ENCODE data around the gene ROR1. TPM values are rescaled to one million over a fixed set of nuclear protein-coding genes. Genes with fewer than 3 reads are reported as not detected.

The ROR1 gene
- total and polyA plus RNA-seq, 2 of the 13 experiments (the other 11 are each of a cell fraction or from before 2014, with no cell fraction given): 0.58 to 2.3 TPM

- Histone ChIP-seq H3K9ac (ENCODE audit: insufficient read depth, low read depth, low read length) (no peak overlapping the region), H3K9me3 (ENCODE audit: low read length) (no peaks in the 10 kb centered on the region), H3K79me2 (ENCODE audit: insufficient read depth, low read length) (no peaks in the 10 kb centered on the region), H3K4me2 (ENCODE audit: low read depth, low read length) (no peak overlapping the region), H3K27me3 (ENCODE audit: control insufficient read depth in 1 of 2, insufficient read depth in 2 of 2, low read length in 2 of 2) (no peaks in the 10 kb centered on the region), H3K36me3 (replicated peaks in 1 of 2; ENCODE audit: control insufficient read depth in 1 of 2, insufficient read depth in 2 of 2, low read length in 2 of 2) (no peaks in the 10 kb centered on the region), H3K27ac (ENCODE audit: extremely low read length, insufficient read depth, low read length) (no peak overlapping the region), H3K4me1 (ENCODE audit: insufficient read depth, low read length) (no peaks in the 10 kb centered on the region), H3K4me3 (replicated peaks in 1 of 3; ENCODE audit: insufficient read depth in 1 of 3, low read depth in 2 of 3, low read length in 3 of 3) (no peak overlapping the region), H2AFZ (ENCODE audit: low read length) (no peak overlapping the region), H4K20me1 (ENCODE audit: insufficient read depth, low read length) (no peaks in the 10 kb centered on the region)
- 19% methylated on average over 3 of the region's 3 CpGs for WGBS (ENCODE audit: low lambda C conversion rate)
- in situ Hi-C loops (cut with HindIII; ENCODE audit: extremely low pct_ligation_motif_present, low pct_unique_long_range_greater_than_20kb) (no loop called here), intact Hi-C loops (cut with micrococcal nuclease; ENCODE audit: unreplicated experiment) (no loop called here)
- FAIRE-seq (no peak), DNase-seq (ENCODE audit: low spot score) (no peak), ATAC-seq (no peak)
- no peak for TF ChIP-seq ZFP1 (CRISPR knock-in tag; IDR thresholded peaks at IDR 0.05)
- no peak for TF ChIP-seq ZNF558 (CRISPR knock-in tag; IDR thresholded peaks at IDR 0.05; ENCODE audit: borderline replicate concordance)
- no peak for TF ChIP-seq ZNF713 (CRISPR knock-in tag; IDR thresholded peaks at IDR 0.05)
- TF ChIP-seq IKZF1 (IDR thresholded peaks at IDR 0.05): no peak
- no peak for TF ChIP-seq ZNF574 (CRISPR knock-in tag; IDR thresholded peaks at IDR 0.05)
- TF ChIP-seq DRAP1 (CRISPR knock-in tag; IDR thresholded peaks at IDR 0.05): no peak
- TF ChIP-seq ZNF296 (CRISPR knock-in tag; conservative IDR thresholded peaks at IDR 0.05): no peak
- no peak for TF ChIP-seq MAFK (conservative IDR thresholded peaks at IDR 0.05 in 1 of 2, IDR thresholded peaks at IDR 0.05 in 1 of 2; ENCODE audit: low read length in 2 of 2)
- TF ChIP-seq ZNF232 (CRISPR knock-in tag; IDR thresholded peaks at IDR 0.05; ENCODE audit: borderline replicate concordance): no peak
- no peak for TF ChIP-seq ATF4 (CRISPR knock-in tag; IDR thresholded peaks at IDR 0.05)
- no peak for TF ChIP-seq FOXA1 (IDR thresholded peaks at IDR 0.05)
- TF ChIP-seq FOXA1 (CRISPR knock-in tag; IDR thresholded peaks at IDR 0.05): no peak
- TF ChIP-seq HNF1A (IDR thresholded peaks at IDR 0.05; ENCODE audit: low read depth): no peak
- TF ChIP-seq HNF1A (CRISPR knock-in tag; IDR thresholded peaks at IDR 0.05; ENCODE audit: borderline replicate concordance): no peak
- no peak for TF ChIP-seq NONO (IDR thresholded peaks at IDR 0.05)
- no peak for TF ChIP-seq NONO (CRISPR knock-in tag; conservative IDR thresholded peaks at IDR 0.05)
- ChIA-PET POLR2A (no interaction called here), CTCF (ENCODE audit: low intra/inter-chr PET ratio, low total read pairs) (no interaction called here)
- no TSS peak for BruUV-seq (replicated peaks)
Measured at GRCh38 chr1:64000021-64000420, 226.2 kb downstream of the ROR1 start.

Measured in HepG2 (cell line).